Measurements from ENCODE around the gene TRAF5.
"Not testable (repeated sequence)": the region's sequence is repeated elsewhere in the genome, so short reads cannot be mapped to it uniquely, and the experiment has no call there.

The TRAF5 gene, protein sequence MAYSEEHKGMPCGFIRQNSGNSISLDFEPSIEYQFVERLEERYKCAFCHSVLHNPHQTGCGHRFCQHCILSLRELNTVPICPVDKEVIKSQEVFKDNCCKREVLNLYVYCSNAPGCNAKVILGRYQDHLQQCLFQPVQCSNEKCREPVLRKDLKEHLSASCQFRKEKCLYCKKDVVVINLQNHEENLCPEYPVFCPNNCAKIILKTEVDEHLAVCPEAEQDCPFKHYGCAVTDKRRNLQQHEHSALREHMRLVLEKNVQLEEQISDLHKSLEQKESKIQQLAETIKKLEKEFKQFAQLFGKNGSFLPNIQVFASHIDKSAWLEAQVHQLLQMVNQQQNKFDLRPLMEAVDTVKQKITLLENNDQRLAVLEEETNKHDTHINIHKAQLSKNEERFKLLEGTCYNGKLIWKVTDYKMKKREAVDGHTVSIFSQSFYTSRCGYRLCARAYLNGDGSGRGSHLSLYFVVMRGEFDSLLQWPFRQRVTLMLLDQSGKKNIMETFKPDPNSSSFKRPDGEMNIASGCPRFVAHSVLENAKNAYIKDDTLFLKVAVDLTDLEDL

DNA sequence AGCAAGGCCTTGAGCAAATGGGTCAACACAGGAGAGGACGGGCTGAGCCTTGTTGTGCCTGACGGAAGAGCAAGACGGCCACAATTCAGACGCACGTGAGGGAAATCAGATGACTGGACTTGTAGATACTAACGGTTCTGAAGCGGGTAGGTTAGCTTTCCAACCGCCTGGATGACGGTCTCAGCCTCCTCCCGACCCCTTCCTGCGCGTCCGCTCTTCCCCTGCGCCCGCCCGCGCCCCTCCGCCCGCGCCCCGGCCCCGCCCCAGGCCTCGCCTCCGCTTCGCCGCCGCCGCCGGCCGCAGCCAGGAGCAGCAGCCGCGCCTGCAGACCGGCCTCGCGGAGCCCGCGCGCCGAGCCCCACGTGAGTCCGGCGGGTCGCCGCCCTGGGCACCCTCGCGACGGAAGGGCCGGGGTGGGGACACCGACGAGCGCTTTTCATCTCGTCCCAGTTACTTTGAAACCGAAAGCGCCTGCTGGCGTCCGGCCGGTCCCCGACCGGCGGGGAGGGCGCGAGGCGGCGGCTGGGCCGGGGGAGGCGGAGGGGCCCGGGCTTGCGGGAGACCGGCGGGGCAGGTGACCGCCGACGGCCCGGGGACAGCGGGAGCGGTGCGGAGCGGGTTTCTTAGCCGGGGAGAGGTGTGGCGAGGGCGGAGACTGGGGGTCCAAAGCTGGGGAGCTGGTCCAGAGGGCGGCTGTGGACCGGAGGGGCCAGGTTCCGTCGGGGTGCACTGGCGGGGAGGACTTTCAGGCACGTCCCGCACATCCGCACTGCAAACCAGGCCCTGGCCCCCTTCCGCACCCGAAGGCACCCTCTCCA, at the start of gene TRAF5:
TSS of gene TRAF5 (plus strand) at position 306 of the 818 bp plus-strand sequence. CDS start 26,407 bp downstream, outside the sequence.
- no peak for FAIRE-seq

DNA sequence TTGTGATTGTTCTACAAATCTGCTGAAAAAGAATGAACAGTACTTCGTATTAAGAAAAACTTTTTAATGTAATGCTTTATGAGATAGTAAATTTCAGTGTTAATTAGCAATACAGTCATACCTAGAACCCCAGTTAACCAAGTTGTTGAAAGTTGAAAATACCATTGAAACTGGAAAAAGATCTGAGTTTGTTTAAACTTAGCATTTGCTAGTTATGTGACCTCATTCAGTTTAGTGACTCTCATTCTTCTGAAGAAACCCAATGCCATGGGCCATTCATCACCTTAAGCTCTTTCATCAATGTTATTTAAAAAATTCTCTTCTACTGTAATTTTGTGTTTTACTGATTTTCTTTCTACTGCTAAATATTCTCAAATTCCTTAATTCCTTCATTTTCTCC, 47.3 kb upstream of the TRAF5 start:
- FAIRE-seq = no peak

DNA sequence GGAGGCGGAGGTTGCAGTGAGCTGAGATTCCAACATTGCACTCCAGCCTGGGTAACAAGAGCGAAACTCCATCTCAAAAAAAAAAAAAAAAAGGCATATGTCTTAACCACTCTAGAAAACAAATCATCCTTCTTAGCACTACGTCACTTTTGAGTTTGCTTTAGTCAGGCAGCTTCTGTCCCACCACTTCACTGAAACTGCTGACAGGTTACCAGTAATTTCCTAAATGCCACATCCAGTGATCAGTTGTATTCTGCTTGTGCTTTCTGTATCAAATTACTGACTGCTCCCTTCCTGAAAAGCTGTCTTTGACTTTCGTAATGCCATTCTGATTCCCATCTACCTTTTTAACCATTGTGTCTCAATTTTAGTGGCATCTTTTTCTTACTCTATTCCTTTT, 45.7 kb upstream of the TRAF5 start:
- peak; percentile 61 for FAIRE-seq

DNA sequence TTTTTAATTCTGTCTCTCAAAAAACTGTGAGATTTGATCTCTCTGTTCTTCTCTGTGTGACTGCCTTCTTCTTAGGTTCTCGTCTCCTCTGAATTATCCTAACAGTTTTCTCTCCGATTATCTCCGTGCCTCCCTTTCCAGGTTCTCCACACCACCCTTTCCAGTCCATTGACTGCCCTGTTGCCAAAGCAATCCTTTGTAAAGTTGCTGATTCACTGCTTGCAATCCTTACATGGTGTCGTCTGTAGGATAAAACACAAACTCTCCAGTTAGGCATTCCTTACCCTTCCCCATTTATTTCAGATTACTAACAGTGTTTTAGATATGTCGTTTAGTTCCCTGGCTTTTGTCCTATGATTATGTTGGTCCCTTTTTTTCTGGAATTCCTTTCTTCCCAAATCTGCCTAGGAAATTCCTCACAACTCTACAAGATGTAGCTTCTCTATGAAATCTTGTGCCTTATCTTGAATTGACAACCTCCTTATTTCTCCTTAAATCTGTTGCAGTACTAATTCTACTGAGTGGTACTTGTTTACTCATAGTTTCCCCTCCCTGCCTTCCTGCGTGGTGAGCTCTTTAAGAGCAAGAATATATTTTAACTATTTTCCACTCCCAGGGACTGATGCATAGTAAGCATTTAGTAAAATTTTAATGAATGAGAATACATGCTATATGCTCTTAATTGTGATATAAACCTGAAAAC, 45.2 kb upstream of the TRAF5 start:
- no peak for FAIRE-seq

DNA sequence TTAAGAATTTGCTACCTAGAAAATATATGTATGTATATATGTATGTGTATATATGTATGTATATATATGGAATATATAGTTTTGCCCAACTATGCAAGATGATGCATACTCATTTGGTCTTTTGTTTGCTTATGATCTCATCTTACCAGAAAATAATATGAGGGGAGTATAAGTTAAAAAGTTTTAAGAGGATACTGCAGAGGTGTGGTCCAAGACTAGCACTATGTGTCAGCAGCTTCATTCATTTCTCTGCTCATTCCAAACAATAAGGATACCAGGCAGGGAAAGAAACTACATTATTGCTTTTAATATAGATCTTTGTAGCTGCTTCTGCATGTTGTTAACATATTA, 44.6 kb upstream of the TRAF5 start:
- no peak for FAIRE-seq

DNA sequence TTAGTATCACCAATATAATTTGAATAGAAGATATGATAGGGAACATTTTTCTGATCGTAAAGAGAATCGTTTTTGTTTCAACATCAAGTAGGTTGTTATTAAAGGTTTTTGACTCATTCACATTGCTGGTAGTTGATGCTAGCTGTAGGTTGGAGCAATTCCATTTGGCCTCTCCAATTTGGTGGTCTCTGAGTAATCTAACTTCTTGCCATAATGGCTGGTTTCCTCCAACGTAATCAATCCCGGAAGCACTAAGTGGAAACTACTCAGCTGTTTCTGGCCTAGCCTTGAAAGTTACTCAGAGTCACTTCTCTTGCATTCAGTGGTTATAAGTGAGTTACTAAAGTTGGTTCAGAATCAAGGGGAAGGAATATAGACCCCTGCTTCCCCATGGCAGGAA, 41.4 kb upstream of the TRAF5 start:
- no peak for FAIRE-seq

DNA sequence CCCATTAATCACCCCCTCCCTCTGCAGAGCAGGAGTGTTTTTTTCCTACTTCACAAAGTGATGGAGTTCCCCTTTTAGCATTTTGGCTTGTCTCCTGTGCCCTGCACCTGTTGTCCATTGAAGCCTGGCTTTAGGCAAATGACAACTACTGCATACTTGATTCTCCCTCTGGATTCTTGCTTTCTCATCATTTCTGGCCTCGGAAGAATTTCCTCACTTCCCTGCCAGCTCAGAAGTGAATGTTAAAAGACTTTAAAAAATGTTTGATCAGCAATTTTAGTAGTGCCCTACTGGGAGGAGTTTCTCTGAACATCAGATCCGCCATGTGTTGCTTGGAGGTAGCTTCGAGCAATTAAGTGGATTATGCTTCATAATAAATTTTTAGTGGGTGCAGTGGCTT, 39.4 kb upstream of the TRAF5 start:
- FAIRE-seq = no peak

DNA sequence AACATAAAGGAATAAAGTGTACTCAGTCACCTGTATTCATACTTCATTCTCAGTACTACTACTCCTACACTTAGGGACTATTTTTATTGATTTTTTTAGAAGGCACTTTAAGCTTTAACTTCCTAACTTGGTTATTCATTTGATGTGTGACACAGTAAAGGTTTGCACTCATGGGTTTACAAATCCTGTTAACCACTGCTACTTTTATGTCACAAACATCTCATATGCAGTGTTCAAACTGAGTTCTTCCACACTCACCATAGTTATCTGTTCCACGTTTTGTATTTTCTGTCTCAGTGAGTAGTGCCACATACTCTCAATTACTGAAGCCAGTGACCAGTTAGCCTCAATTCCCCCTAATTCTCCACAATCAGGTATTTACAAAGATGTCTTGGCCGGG, 34.2 kb upstream of the TRAF5 start:
- no peak for FAIRE-seq

DNA sequence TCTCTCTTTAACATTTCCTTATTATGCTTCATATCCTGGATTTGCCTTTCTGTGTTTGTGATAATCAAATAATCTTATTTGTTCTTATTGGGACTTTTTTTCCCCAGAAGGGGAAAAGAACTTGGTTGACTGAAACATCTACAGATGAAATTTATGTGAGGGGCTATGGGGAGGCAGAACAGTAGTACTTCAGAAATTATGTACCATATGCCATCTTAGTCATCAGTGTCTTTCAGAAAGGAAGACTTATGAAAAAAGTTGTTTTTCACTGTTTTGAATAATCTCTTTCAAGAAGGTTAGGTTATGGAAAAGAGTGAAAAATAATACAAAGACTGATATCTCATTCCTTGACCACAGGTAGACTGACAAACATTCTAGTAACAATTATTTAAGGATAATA, 30.2 kb upstream of the TRAF5 start:
- no peak for FAIRE-seq

DNA sequence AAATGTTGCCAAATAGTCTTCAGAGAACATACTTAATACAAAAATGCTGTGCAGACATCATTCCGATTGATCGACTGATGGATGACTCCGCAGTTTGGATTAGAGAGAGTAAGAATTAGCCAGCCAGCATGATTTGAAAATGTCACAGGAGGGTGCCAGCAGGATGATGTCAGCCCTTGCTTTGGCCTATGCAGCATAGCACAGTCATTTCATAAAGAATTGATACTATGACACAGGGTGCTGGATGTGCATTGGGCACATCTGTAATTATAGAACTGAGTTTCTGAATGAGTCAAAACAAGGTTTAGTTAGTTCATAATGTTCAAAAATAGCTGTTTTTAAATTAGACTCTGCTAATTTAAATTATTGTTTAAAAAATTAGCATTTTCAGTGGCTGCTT, 21.6 kb upstream of the TRAF5 start:
- no peak for FAIRE-seq

DNA sequence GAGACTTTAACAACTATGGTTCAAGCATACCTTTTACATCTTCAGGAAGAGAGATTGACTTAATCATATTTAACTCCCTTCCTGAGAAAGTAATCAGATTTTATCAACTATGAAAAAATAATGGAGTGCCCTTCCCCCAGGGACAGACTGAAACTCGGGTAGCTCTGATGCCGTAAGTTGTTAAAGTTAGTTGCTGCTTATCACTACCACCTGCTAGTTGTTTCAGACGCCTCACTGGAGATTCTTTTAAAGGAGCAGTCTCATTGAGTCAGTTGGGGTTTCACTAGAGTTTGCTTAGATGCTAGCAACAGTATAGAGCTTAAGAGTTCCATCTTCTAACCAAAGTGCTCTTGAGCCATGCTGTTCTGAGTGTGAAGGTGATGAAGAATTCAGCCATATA, 17.0 kb upstream of the TRAF5 start:
- no peak for FAIRE-seq

DNA sequence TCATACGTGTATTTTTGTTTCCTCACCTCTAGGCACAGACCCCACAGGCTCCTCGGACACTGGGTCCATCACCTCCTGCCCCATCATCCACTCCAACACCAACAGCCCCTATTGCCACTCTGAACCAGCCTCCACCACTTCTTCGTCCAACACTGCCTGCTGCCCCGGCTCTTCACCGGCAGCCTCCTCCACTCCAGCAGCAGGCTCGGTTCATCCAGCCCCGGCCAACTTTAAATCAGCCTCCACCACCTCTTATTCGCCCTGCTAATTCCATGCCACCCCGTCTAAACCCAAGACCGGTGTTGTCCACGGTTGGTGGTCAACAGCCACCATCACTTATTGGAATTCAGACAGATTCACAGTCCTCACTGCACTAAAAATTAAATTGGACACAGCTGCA, 13.2 kb upstream of the TRAF5 start:
- no peak for FAIRE-seq

DNA sequence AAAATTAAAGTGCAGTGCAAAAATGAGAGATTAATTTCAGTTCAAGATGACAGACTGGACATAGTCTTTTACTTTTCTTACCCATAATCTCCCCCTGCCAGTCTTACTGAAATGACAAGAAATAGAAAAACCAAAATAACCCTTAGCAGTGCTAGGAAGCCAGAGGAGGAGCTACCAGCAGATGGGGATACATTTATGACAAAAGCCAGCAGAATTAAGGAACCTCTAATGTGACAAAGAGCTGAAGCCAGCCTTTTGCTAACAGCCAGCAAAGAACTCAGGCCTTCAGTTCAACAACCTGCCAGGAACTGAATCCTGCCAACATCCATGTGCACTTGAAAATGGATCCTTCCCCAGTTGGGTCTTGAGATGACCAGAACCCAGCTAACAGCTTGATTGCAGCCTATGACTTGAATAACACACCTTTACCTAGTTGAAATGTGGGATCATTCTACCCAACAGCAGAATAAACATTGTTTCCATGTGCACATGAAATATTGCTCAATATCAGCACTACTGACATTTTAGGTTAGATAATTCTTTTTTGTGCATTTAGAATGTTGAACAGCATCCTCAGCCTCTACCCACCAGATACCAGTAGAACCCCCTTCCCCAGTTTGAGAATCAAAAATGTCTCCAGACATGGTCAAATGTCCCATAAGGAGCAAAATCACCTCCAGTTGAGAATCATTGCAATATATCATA, 7.9 kb upstream of the TRAF5 start:
- FAIRE-seq = no peak

DNA sequence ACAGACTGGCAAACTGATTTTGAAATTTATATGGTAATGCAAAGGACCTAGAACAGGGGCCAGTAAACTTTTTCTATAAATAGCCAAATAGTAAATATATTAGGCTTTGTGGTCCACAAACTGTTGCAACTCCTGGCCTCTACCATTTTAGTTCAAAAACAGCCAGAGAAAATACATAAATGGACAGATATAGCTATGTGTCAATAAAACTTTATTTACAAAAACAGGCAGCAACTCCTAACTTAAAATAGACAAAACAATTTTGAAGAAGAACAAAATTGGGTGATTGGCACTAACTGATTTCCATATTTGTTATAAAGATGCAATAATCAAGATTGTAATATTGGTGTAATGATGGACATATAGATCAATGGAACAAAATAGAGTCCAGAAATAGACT, 6.7 kb upstream of the TRAF5 start:
- FAIRE-seq = no peak

DNA sequence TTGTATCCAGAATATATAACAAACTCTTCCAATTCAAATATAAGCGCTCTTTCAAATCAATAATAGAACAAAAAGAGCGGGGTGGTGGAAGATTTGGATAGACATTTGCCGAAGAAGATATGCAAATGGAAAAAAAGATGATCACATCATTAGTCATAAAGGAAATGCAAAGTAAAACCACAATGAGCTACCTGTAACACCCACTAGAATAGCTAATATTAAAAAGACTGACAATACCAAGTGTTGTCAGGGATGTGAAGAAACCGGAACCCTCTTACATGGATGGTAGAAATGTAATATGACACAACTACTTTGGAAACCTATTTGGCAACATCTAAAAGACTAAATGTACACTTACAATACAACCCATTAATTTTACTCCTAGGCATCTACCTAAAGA, 5.7 kb upstream of the TRAF5 start:
- FAIRE-seq = no peak

DNA sequence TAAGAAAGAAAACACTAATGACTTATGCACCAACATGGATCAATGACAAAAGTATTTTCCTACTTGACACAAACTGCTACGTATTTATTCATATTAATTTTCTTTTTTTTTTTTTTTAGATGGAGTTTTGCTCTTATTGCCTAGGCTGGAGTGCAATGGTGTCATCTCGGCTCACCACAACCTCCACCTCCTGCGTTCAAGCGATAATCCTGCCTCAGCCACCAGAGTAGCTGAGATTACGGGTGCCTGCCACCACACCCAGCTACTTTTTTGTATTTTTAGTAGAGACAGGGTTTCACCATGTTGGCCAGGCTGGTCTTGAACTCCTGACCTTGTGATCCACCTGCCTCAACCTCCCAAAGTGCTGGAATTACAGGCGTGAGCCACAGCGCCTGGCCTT, 5.0 kb upstream of the TRAF5 start:
- FAIRE-seq = not testable (repeated sequence)

DNA sequence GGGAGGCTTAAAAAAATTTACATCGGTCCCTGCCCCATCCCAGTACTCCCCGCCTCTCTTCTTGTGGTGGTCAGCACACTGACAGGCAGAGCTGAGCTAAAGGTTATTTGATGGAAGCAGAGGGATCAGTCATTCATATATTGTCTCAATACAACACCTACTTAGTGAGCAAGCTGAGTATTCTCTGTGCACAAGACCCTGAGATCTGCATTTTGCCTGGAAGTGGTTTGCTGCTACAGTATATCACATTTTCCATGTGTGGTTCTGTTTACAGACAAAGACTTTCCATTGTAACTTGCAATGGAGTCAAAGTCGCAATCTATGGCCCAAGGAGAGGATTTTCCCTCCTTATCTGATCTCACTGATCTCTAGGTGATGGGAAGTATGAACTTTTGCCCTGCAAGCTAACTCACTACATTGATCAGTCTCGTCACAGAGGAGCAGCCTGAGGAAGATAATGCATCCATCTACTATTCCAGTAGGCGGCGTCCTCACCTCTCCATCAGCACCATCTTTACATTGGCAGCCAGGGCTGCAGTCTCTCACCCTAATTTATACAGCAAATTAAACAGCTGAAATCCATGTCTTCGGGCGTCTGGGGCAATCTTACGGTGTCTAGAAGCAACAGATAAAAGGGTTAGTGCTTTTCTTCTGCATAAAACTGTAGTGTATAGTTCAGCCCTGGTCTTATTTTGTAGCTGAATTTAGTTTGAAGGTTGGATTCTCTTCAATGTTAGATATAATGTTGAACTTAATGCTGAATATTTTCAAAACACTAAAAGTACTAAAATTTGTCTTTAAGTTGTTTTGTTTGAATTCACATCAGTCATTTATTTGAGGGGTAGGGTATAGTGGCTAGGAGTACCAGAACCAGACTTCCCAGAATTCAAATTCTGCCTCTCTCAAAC, 3.2 kb upstream of the TRAF5 start:
- FAIRE-seq = no peak

DNA sequence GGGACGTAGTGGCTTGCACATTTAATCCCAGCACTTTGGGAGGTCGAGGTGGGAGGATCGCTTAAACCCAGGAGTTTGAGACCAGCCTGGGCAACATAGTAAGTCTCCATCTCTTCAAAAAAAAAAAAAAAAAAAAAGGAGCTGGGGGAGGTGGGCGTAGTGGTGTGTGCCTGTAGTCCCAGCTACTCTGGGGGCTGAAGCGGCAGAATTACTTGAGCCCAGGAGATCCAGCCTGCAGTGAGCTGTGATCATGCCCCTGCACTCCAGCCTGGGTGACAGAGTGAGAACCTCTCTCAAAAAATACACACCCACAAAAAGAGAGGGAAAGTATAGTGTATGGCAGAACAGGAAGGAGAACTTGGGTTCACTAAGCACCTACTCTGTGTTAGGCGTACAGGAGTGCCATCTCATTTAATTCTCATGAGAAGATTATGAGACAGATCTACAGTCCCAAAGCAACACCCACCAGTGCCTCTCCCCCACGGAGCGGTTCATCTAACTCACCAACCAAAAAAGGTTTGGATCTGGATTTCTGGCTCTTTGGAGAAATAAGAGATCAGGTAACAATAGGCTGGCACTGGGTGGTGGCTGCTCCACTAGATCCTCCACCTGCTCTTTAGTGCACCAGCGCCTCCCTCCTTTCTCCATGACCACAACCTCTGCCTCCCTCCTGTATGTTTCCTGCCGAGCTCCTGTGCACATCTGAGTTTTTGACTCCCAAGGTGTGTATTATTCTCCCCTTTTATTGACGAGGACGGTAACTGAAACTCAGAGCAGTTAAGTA, 1.4 kb upstream of the TRAF5 start:
- FAIRE-seq = no peak

DNA sequence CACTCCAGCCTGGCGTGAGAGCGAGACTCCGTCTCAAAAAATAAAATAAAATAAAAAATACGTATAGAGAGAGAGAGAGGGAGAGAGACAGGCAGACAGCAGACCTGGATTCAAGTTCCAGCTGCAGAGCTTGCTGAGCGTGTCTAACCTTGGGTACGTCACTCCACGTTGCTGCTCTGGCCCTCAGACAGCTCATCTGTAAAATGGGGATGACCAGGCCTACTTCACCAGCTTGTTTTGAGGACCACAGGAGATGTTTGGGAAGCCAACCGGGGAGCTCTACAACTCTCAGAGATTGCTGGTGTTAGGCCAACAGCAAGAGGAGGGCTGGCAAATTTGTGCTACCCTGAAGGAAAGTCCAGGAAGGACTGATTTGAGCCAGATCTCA, 499 bp upstream of the TRAF5 start:
- no peak for FAIRE-seq

DNA sequence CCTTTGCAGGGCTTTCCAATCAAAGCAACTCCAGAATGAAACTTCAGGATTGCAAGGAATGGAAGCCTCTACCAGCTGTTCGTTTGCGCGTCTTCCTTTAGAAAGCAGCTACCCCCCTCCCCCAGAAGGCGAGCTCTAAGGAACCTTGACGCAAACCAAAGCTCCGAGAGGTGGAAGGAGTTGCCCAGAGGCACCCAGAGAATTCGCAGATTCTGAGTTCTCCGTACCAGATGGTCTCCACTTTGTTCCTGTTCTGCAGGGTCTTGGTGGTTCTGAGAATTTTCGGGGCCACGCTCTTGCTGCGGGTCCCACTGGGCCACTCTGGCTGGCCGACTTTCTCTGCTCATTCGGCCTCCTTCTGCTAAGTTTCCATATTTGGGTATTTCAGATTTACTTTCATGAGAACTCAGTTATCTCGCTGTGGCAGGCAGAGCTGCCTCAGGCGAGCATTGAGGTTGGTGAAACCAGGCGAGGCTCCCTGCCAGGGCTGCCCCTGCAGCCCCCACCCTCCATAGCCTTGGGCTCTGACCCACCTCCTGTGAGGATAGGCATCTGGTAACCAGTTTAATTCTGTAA, 801 bp downstream of the TRAF5 start:
- FAIRE-seq = no peak
